Measurements from ENCODE around the gene PTPRJ.

DNA sequence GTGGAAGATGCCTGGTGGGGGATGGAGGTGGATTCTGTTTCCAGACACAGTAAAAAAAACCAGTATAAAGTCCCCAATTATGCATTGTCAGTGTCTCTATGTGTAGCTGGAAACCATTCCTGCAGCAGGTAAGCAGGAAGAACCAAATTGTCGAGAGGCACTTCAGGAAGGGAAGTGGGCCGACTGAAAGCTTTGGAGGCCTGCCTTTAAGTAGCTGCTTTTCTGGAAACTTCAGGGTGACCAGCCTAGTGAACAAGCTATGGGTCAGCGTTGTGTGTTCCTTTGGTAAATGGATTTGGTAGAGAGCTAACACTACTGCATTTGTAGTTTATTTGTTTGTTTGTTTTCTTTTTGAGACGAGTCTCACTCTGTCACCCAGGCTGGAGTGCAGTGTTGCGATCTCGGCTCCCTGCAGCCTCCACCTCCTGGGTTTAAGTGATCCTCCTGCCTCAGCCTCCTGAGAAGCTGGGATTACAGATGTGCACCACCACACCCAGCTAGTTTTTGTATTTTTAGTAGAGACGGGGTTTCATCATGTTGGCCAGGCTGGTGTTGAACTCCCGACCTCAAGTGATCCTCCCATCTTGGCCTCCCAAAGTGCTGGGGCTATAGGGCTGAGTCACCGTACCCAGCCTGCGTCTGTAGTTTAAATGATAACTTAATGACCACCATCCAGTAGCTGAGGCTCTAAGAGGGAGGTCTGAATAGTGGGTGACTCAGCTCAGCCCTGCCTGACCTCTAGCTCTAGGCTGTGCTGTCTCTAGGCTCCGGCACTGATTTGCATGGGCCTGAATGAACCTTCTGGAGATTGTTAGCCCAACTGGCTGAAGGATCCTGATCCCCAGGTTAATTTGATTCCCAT, 12.8 kb downstream of the PTPRJ start:
- TF ChIP-seq ZBTB49 (CRISPR knock-in tag; IDR thresholded peaks at IDR 0.05; ENCODE audit: borderline replicate concordance), result no peak
- TF ChIP-seq SAP130 (CRISPR knock-in tag; IDR thresholded peaks at IDR 0.05; ENCODE audit: low read depth), result no peak
- TF ChIP-seq DMTF1 (CRISPR knock-in tag; IDR thresholded peaks at IDR 0.05), result no peak
- no peak for TF ChIP-seq CTCF (CRISPR knock-in tag; IDR thresholded peaks at IDR 0.05)
- no peak for TF ChIP-seq JUN (CRISPR knock-in tag; IDR thresholded peaks at IDR 0.05)
- no peak for TF ChIP-seq HHEX (CRISPR knock-in tag; IDR thresholded peaks at IDR 0.05)
- no peak for TF ChIP-seq ZNF589 (CRISPR knock-in tag; conservative IDR thresholded peaks at IDR 0.05)
